ENCODE results near the gene TMEM30A.

The TMEM30A gene

DNA sequence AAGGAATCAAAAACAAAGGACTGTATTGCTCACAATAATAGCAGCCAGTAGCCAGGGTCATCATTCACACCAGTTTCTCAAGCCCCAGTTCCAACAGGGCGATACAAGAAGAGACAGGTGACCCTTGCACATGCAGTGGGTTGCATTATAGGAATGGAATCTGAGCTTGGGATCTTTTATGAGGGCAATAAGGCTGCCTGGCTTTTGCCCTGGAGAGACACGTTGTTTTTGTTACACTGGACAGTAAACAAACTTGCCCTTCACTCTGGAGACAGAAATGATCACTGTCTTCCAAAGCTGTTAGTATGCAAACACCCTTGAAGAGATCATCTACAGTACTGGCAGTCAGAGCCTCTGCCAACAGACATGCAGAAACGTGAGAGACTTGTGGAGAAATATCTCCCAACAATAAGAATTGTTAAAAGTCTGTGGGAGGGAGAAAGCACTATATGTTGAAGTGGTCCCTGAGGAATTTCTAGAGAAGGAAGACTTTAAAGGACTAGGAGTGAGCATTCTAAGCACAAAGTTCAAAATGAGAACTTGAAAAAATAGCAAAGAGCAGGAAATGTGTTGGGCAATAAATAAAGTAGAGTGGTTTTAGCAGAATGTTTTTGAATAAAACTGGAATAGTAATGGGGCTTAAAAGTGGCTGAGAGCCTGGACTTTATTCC, 72.5 kb downstream of the TMEM30A start:
- Histone ChIP-seq H2BK5ac (ENCODE audit: low read length) (no peak overlapping the region), H4K8ac (ENCODE audit: low read depth, low read length) (no peak overlapping the region), H3K4me1 (ENCODE audit: control insufficient read depth, low read depth, low read length) (no peaks in the 10 kb centered on the region), H3K4ac (ENCODE audit: low read depth, low read length) (no peak overlapping the region), H3K4me3 (ENCODE audit: low read length) (no peak overlapping the region), H3K79me1 (ENCODE audit: low read length) (no peaks in the 10 kb centered on the region), H3K27ac (ENCODE audit: low read depth, low read length) (no peak overlapping the region), H3K79me2 (ENCODE audit: control insufficient read depth, insufficient read depth, low read length) (no peaks in the 10 kb centered on the region), H2BK120ac (ENCODE audit: low read depth, low read length) (no peak overlapping the region), H3K23ac (ENCODE audit: low read length) (no peak overlapping the region), H2AK5ac (ENCODE audit: low read length) (no peak overlapping the region), H4K5ac (ENCODE audit: low read length) (no peak overlapping the region), H3K36me3 (ENCODE audit: control insufficient read depth, insufficient read depth, low read length) (no peaks in the 10 kb centered on the region), H3K27me3 (ENCODE audit: insufficient read depth, low read length, poor library complexity) (peaks cover 10% of the 10 kb centered on the region), H3K4me2 (ENCODE audit: low read length) (no peak overlapping the region), H2BK15ac (replicated peaks; ENCODE audit: low read depth) (no peak overlapping the region), H3K9ac (ENCODE audit: low read length) (no peak overlapping the region), H3K18ac (ENCODE audit: low read length) (no peak overlapping the region), H3K56ac (ENCODE audit: low read length) (no peak overlapping the region)
- no CpG with 5 or more reads among the region's 3 CpGs for WGBS (ENCODE audit: extremely low coverage, insufficient coverage, low lambda C conversion rate)
- no peak for DNase-seq

DNA sequence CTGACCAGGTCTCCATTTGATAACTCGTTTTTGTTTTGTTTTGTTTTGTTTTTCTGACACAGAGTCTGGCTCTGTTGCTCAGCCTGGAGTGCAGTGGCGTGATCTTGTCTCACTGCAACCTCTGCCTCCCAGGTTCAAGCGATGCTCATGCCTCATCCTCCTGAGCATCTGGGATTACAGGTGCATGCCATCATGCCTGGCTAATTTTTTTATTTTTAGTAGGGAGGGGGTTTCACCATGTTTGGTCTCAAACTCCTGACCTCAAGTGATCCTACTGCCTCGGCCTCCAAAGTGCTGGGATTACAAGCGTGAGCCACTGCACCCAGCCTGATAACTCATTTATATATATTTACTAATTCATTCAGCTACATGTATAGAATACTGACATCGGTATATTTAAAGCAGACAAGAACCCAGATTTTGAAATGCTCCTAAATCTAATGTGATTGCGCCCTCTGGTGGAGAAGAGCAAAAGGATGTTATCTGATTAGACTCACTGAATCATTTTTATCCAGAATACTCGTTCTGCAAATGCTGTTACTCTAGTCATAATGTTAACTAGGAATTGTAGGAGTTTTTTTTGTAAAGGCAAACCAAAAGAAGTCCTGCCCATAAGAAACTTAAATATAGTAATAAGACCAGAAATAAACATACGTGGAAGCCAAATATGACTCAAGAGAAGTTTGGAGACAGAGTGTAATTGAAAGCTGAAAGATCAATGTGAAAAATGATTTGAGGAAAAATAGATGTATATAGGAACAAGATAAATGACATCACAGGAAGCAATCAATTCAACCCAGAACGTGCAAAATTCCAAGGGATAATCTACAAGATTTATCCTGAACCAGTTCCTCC, 73.5 kb downstream of the TMEM30A start:
- H3K36me3 ChIP-seq (ENCODE audit: control insufficient read depth, insufficient read depth, low read length) = no peaks in the 10 kb centered on the region
- H3K79me2 ChIP-seq (ENCODE audit: control insufficient read depth, insufficient read depth, low read length) = no peaks in the 10 kb centered on the region
- no peak overlapping the region for H3K4me3 ChIP-seq (ENCODE audit: low read length)
- H3K79me1 ChIP-seq (ENCODE audit: low read length) = no peaks in the 10 kb centered on the region
- no peak overlapping the region for H3K56ac ChIP-seq (ENCODE audit: low read length)
- WGBS (ENCODE audit: extremely low coverage, insufficient coverage, low lambda C conversion rate) = no CpG with 5 or more reads among the region's 10 CpGs
- no peak overlapping the region for H3K18ac ChIP-seq (ENCODE audit: low read length)
- no peaks in the 10 kb centered on the region for H3K4me1 ChIP-seq (ENCODE audit: control insufficient read depth, low read depth, low read length)
- H3K9ac ChIP-seq (ENCODE audit: low read length) = no peak overlapping the region
- H3K4ac ChIP-seq (ENCODE audit: low read depth, low read length) = no peak overlapping the region
- no peak overlapping the region for H2BK15ac ChIP-seq (replicated peaks; ENCODE audit: low read depth)
- H4K5ac ChIP-seq (ENCODE audit: low read length) = no peak overlapping the region
- DNase-seq = peak; percentile 54
- no peak overlapping the region for H3K23ac ChIP-seq (ENCODE audit: low read length)
- no peak overlapping the region for H4K8ac ChIP-seq (ENCODE audit: low read depth, low read length)
- no peak overlapping the region for H2BK5ac ChIP-seq (ENCODE audit: low read length)
- H2BK120ac ChIP-seq (ENCODE audit: low read depth, low read length) = no peak overlapping the region
- H3K27ac ChIP-seq (ENCODE audit: low read depth, low read length) = no peak overlapping the region
- H3K27me3 ChIP-seq (ENCODE audit: insufficient read depth, low read length, poor library complexity) = peaks cover 18% of the 10 kb centered on the region
- H3K4me2 ChIP-seq (ENCODE audit: low read length) = no peak overlapping the region
- no peak overlapping the region for H2AK5ac ChIP-seq (ENCODE audit: low read length)

- Histone ChIP-seq H2BK5ac (ENCODE audit: low read length) (no peak overlapping the region), H3K4ac (ENCODE audit: low read depth, low read length) (no peak overlapping the region), H3K18ac (ENCODE audit: low read length) (no peak overlapping the region), H3K56ac (ENCODE audit: low read length) (no peak overlapping the region), H3K4me1 (ENCODE audit: control insufficient read depth, low read depth, low read length) (no peaks in the 10 kb centered on the region), H4K5ac (ENCODE audit: low read length) (no peak overlapping the region), H3K79me2 (ENCODE audit: control insufficient read depth, insufficient read depth, low read length) (no peaks in the 10 kb centered on the region), H3K4me3 (ENCODE audit: low read length) (no peak overlapping the region), H3K23ac (ENCODE audit: low read length) (no peak overlapping the region), H3K9ac (ENCODE audit: low read length) (no peak overlapping the region), H3K4me2 (ENCODE audit: low read length) (no peak overlapping the region), H3K36me3 (ENCODE audit: control insufficient read depth, insufficient read depth, low read length) (no peaks in the 10 kb centered on the region), H4K8ac (ENCODE audit: low read depth, low read length) (no peak overlapping the region), H3K27me3 (ENCODE audit: insufficient read depth, low read length, poor library complexity) (peaks cover 26% of the 10 kb centered on the region), H2AK5ac (ENCODE audit: low read length) (no peak overlapping the region), H2BK15ac (replicated peaks; ENCODE audit: low read depth) (no peak overlapping the region), H3K27ac (ENCODE audit: low read depth, low read length) (no peak overlapping the region), H3K79me1 (ENCODE audit: low read length) (no peaks in the 10 kb centered on the region), H2BK120ac (ENCODE audit: low read depth, low read length) (no peak overlapping the region)
- no CpG with 5 or more reads among the region's 7 CpGs for WGBS (ENCODE audit: extremely low coverage, insufficient coverage, low lambda C conversion rate)
- no peak for DNase-seq
Observed at GRCh38 chr6:75209184-75209723, 75.3 kb downstream of the TMEM30A start.

DNA sequence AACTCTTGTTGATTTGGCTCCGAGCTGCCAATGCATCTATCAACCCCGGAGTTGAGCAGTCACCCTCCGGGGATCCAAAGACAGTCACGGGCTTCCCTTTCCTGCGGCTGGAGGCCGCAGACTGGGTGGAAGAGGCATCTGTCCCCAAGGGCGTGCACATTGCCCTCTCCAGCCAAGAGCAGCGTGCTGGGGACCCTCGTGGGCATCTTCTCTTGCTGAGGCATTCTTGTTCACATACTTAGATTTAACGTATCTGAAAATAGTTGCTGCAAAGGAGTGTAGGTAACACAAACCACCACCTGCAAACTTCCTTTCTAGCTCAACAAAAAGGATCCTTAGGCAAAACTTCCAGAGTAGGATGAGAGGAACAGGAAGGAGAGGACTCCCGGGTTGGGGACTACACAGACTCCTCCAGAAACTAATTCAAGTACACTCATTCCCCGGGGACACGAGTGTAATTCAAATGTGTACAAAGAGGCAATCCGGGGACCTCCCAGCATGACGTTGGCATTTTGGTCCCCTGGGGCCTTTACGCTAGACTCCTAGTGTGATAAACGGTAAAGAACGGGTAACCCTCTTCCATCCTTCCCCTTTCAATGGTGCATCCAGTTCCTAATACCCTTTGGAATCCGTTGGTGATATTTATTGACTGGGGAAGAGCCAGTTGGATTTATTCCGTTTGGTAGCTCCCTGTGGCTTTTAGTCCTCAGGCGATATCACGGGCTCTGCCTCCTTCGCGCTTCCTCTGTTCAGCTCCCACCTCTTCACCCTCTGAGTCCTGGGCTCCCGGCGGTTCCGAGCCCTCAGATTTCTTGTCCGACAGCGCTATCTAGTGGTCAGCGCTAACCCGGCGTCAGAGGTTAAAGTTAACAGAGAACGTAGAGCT, 76.1 kb downstream of the TMEM30A start:
- no peak overlapping the region for H3K27ac ChIP-seq (ENCODE audit: low read depth, low read length)

GRCh38 chr6:75206576-75207342, 77.8 kb downstream of the TMEM30A start:
- H4K8ac ChIP-seq (ENCODE audit: low read depth, low read length) = no peak overlapping the region
- DNase-seq = peak; percentile 33
- no peak overlapping the region for H4K5ac ChIP-seq (ENCODE audit: low read length)
- peak overlapping the region; percentile 71 for H3K4me2 ChIP-seq (ENCODE audit: low read length)
- H3K56ac ChIP-seq (ENCODE audit: low read length) = peak overlapping the region; percentile 1
- H3K27ac ChIP-seq (ENCODE audit: low read depth, low read length) = no peak overlapping the region
- H3K4me1 ChIP-seq (ENCODE audit: control insufficient read depth, low read depth, low read length) = no peaks in the 10 kb centered on the region
- no peak overlapping the region for H3K18ac ChIP-seq (ENCODE audit: low read length)
- H3K4me3 ChIP-seq (ENCODE audit: low read length) = peak overlapping the region; percentile 48
- peak overlapping the region; percentile 5 for H3K9ac ChIP-seq (ENCODE audit: low read length)
- no peak overlapping the region for H3K23ac ChIP-seq (ENCODE audit: low read length)
- H2BK5ac ChIP-seq (ENCODE audit: low read length) = no peak overlapping the region
- H2AK5ac ChIP-seq (ENCODE audit: low read length) = no peak overlapping the region
- H2BK120ac ChIP-seq (ENCODE audit: low read depth, low read length) = no peak overlapping the region
- no CpG with 5 or more reads among the region's 35 CpGs for WGBS (ENCODE audit: extremely low coverage, insufficient coverage, low lambda C conversion rate)
- no peak overlapping the region for H2BK15ac ChIP-seq (replicated peaks; ENCODE audit: low read depth)
- no peaks in the 10 kb centered on the region for H3K79me2 ChIP-seq (ENCODE audit: control insufficient read depth, insufficient read depth, low read length)
- no peaks in the 10 kb centered on the region for H3K79me1 ChIP-seq (ENCODE audit: low read length)
- no peak overlapping the region for H3K4ac ChIP-seq (ENCODE audit: low read depth, low read length)
- H3K36me3 ChIP-seq (ENCODE audit: control insufficient read depth, insufficient read depth, low read length) = no peaks in the 10 kb centered on the region
- peaks cover 40% of the 10 kb centered on the region for H3K27me3 ChIP-seq (ENCODE audit: insufficient read depth, low read length, poor library complexity)

More for the DNA sequence above, 76.1 kb downstream of the TMEM30A start:
- Histone ChIP-seq H4K8ac (ENCODE audit: low read depth, low read length) (no peak overlapping the region), H2AK5ac (ENCODE audit: low read length) (no peak overlapping the region), H3K4me1 (ENCODE audit: control insufficient read depth, low read depth, low read length) (no peaks in the 10 kb centered on the region), H3K4me2 (ENCODE audit: low read length) (peak overlapping the region; percentile 14), H3K56ac (ENCODE audit: low read length) (no peak overlapping the region), H3K9ac (ENCODE audit: low read length) (no peak overlapping the region), H4K5ac (ENCODE audit: low read length) (no peak overlapping the region), H3K4ac (ENCODE audit: low read depth, low read length) (no peak overlapping the region), H3K23ac (ENCODE audit: low read length) (no peak overlapping the region), H2BK15ac (replicated peaks; ENCODE audit: low read depth) (no peak overlapping the region), H3K79me2 (ENCODE audit: control insufficient read depth, insufficient read depth, low read length) (no peaks in the 10 kb centered on the region), H3K27me3 (ENCODE audit: insufficient read depth, low read length, poor library complexity) (peaks cover 31% of the 10 kb centered on the region), H3K79me1 (ENCODE audit: low read length) (no peaks in the 10 kb centered on the region), H3K36me3 (ENCODE audit: control insufficient read depth, insufficient read depth, low read length) (no peaks in the 10 kb centered on the region), H2BK5ac (ENCODE audit: low read length) (no peak overlapping the region), H3K18ac (ENCODE audit: low read length) (no peak overlapping the region), H2BK120ac (ENCODE audit: low read depth, low read length) (no peak overlapping the region), H3K4me3 (ENCODE audit: low read length) (no peak overlapping the region)
- peak; percentile 91 for DNase-seq
- no CpG with 5 or more reads among the region's 33 CpGs for WGBS (ENCODE audit: extremely low coverage, insufficient coverage, low lambda C conversion rate)
